Neural cell (in vitro differentiated cells): ENCODE results near the gene FBXL22.

Experiments used
- EP300 ChIP-seq: fragments of 450-650 bp; conservative IDR thresholded peaks from 2 replicates; pipeline ENCODE4 v1.6.1; 2014; ENCODE audit warnings: antibody characterized with exemption, mild to moderate bottlenecking, moderate library complexity; ENCODE audit not compliant: poor library complexity, severe bottlenecking
- EZH2 ChIP-seq: fragments of 200-600, 300-800 bp; shearing (Covaris generic), sonication (generic); IDR thresholded peaks from 2 replicates; pipeline ENCODE4 v1.6.1; 2014; ENCODE audit warnings: antibody characterized with exemption, low read length, borderline replicate concordance, mild to moderate bottlenecking; ENCODE audit not compliant: insufficient read depth, poor library complexity, severe bottlenecking
- MXI1 ChIP-seq: fragments of 450-650 bp; conservative IDR thresholded peaks from 2 replicates; pipeline ENCODE4 v1.6.1; 2014; ENCODE audit warnings: antibody characterized with exemption, mild to moderate bottlenecking; ENCODE audit not compliant: poor library complexity, severe bottlenecking
- RAD21 ChIP-seq: fragments of 450-650 bp; conservative IDR thresholded peaks from 2 replicates; pipeline ENCODE4 v1.6.1; 2014; ENCODE audit warnings: antibody characterized with exemption, mild to moderate bottlenecking, moderate library complexity
- TF ChIP-seq, protein P1 (sequence below): fragments of 450-650 bp; IDR thresholded peaks from 2 replicates; pipeline ENCODE4 v1.5.1; 2014; ENCODE audit warnings: antibody characterized with exemption, mild to moderate bottlenecking, moderate library complexity; ENCODE audit not compliant: poor library complexity, severe bottlenecking

DNA sequence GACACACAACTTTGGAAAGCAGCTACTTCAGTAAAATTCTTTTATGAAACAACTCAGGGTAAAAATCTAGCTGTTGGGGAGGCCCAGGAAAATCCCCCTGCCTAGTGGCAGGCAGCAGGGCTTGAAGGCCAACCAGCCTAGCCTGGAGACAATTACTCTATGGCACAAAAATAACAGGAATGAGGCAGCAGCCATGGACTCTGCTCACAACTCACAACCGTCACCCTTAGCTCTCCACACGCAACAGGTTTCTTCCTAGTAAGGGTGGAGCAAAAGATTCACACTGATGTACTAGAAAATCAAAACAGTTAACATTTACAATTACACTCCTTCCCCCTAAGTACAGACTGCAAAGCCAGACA is 530 bp upstream of the FBXL22 start:
- TF ChIP-seq EP300 (no peak), RAD21 (no peak), EZH2 (no peak), MXI1 (no peak)
- TF ChIP-seq, protein P1, sequence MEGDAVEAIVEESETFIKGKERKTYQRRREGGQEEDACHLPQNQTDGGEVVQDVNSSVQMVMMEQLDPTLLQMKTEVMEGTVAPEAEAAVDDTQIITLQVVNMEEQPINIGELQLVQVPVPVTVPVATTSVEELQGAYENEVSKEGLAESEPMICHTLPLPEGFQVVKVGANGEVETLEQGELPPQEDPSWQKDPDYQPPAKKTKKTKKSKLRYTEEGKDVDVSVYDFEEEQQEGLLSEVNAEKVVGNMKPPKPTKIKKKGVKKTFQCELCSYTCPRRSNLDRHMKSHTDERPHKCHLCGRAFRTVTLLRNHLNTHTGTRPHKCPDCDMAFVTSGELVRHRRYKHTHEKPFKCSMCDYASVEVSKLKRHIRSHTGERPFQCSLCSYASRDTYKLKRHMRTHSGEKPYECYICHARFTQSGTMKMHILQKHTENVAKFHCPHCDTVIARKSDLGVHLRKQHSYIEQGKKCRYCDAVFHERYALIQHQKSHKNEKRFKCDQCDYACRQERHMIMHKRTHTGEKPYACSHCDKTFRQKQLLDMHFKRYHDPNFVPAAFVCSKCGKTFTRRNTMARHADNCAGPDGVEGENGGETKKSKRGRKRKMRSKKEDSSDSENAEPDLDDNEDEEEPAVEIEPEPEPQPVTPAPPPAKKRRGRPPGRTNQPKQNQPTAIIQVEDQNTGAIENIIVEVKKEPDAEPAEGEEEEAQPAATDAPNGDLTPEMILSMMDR: no peak
